GM19035 (cell line): ENCODE results near the gene CATSPERB.
"Not testable (repeated sequence)": the region's sequence is repeated elsewhere in the genome, so short reads cannot be mapped to it uniquely, and the experiment has no call there.

Source experiments
- ATAC-seq: cut with Tn5 transposase; IDR thresholded peaks from one replicate; pipeline ENCODE4 v1.9.1; 2021; ENCODE audit not compliant: unreplicated experiment

Gene CATSPERB

GRCh38 chr14:91732859-91733477 is 1.1 kb upstream of the CATSPERB start:
- ATAC-seq, result no peak

GRCh38 chr14:91732439-91732838 is 553 bp upstream of the CATSPERB start:
- no peak for ATAC-seq

DNA sequence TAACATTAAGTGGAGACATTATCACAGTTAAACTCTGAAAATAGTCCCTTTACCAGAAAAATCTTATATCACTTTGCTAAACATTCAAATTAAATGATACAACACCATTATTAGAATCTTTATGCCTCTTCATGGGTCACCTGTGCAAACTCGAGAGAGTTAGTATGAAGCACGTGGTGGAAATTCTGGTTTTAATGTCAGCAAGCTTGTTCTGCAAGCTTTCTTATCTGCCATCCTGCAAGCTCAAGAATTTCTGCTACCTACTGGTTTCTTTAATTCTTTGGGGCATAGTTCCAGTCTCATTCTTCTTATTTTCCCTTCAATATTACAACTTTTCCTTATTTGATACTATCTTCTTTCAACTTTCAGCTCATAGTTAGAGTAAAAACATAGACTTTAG is 868 bp downstream of the CATSPERB start:
- no peak for ATAC-seq

GRCh38 chr14:91729756-91730155 is 2.1 kb downstream of the CATSPERB start:
- no peak for ATAC-seq

DNA sequence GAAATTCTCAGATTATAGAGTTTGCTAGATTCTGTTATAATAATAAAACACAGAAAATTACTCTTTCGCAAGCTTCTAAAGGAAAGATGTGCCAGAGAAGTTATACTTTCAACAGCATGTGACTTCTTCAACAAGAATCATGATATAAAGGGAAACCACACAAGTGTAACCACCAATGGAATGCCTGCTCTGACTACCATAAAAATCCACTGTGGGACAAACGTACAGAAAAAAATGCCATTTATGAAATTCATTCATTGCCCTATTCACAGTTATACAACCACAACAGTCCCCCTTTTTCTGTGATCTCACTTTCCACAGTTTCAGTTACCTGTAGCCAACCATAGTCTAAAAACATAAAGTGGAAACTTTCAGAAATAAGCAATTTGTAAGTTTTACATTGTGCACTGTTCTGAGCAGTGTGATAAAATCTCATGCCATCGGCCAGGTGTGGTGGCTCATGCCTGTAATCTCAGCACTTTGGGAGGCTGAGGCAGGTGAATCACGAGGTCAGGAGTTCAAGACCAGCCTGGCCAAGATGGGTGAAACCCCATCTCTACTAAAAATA is 3.2 kb downstream of the CATSPERB start:
- no peak for ATAC-seq

DNA sequence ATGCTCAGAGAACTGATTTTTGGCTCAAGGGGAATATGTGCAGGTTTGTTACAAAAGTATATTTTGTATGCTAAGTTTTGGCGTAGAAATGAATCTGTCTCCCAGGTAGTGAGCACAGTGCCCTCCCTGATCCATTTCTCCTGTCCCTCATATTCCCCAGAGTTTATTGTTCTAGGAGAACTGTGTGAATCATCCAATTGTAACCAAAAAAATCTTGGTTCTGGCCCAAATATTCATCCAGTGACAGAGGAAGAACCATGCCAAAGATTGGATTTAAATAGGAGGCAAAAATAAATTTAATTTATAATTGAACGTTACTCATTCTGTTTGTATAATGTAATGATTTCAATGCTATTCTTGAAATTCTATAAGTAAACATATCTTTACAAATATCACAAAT is 4.8 kb downstream of the CATSPERB start:
- ATAC-seq, result no peak

DNA sequence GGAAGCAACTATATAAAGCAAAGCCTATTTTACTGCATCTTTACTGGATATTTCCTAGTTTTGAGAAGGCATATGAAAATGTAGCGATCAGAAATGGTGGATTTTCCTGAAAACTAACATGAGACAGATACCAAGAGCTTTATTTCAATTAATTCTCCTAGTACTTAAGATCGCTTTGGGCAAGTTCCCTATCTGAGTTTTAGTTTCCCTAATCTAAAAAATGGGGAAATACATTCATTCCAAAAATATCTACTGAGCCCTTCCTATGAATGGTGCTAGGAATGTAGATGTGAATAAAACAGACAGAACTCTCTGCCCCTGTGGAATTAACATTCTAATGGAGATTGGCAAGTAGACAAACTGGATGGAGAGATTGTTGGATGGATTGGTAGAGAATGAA is 8.4 kb downstream of the CATSPERB start:
- ATAC-seq, result no peak

DNA sequence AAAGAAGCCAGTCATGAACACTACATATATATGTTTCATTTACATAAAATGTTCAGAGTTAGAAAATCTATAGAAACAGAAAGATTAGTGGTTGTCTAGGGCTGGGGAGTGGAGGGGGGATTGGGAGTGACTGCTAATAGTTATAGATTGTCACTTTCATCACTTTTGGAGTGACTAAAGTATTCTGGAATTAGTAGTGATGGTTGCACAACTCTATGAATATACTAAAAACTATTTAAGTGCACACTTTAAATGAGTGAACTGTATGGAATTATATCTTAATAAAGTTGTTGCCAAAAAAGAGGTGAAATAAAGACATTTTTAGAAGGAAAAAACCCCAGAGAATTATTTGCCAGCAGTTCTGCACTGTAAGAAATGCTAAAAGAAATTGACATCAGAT is 9.5 kb downstream of the CATSPERB start:
- no peak for ATAC-seq

GRCh38 chr14:91719839-91720238 is 12.0 kb downstream of the CATSPERB start:
- no peak for ATAC-seq

DNA sequence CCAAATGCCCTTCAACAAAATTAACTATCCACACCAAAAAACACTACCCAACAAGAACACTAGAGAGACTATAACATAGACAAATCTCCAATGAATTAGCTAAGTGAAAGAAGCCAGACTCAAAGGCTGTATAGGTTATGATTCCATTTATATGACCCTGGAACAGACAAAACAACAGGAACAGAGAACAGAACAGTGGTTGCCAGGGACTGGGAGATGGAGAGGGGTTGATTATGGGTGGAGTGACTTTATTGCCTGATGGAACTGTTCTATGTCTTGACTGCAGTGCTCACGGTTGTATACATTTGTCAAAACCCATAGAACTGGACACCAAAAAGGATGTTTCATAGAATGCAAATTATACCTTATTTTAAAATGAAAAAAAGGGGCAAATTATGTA is 14.9 kb downstream of the CATSPERB start:
- no peak for ATAC-seq

DNA sequence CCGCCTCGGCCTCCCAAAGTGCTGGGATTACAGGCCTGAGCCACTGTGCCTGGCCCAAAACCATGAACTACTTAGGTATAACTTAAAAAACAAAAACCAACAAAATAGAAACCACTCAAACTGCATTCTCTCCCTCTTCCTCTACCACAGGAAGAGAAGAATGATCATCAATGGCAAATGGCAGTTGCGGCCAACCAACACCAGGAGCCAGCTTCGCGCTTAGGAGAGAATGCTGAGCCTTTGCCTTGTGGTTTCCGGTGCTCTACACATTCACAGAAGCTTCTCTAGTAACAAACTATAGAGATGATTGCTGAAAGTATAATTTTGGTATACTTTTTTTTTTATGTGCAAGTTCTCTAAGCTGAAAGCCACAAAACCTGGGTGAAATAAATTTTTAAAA is 17.1 kb downstream of the CATSPERB start:
- ATAC-seq, result no peak

- ATAC-seq, result no peak
Measured at GRCh38 chr14:91708795-91709194, 23.1 kb downstream of the CATSPERB start.

DNA sequence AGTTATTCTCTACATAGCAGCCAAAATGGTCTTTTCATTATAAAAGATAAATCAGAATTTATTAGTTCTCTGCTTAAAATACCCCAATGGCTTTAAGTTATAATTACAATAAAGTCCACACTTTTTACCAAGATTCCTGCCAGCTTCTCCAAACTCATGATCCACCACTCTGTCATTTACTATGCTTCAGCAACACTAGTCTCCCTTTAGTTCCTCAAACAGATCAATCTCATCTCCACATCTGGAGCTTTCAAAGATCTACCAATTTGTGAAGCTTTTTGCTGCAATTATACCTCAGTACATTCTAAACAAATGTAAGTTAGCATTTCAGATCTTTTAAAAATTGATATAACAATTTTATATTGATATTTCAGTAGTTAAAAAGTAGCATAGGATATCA is 24.9 kb downstream of the CATSPERB start:
- no peak for ATAC-seq

- ATAC-seq, result no peak
Measured at GRCh38 chr14:91694643-91695042, 37.2 kb downstream of the CATSPERB start.

DNA sequence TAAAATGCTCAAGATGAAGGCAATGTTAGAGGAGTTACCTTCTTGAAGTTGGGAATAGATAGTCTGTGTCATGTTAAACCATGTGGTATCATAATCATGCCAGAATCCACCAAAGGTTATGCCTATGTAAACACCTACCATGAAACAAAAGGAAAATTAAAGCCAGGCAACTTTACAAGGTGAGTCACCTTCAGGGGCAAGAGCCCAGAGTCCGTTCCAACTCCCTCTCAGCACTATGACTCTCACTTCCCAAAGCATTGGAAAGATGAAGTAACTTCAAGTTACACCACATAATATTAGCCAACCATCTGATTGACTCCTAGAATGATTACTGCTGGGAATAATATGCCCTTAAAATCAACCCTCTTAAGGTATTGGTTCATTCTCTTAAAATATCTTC is 38.5 kb downstream of the CATSPERB start:
- no peak for ATAC-seq

DNA sequence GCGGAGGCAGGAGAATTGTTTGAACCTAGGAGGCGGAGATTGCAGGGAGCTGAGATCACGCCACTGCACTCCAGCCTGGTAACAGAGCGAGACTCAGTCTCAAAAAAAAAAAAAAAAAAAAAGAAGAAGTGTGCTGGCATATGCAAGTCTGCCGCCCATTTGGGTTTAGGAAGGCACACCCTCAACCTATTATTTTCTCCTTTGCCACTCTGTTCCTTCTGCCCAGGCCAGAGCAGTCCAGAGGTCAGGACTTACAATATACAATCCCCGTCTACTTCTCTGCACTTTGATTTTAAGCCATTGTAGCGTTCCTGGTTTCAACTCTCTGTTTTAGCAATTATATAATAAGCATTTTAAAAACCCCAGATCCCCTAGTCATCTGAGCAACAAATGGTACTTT is 39.8 kb downstream of the CATSPERB start:
- ATAC-seq, result no peak

DNA sequence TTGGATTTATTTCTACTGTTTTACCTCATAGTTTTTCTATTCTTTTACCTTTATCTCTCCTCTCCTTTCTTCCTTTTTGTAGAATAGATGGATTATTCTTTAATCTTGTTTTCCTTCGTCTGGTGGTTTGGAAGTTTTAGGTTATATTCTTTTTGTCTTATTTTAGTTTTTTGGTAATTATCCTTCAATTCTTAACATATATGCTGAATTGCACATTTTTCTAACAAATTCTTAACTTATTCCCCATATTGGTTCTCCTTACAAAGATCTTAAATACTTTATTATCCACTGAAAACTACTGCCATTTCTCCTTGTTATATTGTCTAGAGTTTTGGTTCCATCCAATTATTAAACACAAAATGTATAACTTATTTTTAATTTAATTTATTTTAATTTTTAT is 42.3 kb downstream of the CATSPERB start:
- no peak for ATAC-seq

DNA sequence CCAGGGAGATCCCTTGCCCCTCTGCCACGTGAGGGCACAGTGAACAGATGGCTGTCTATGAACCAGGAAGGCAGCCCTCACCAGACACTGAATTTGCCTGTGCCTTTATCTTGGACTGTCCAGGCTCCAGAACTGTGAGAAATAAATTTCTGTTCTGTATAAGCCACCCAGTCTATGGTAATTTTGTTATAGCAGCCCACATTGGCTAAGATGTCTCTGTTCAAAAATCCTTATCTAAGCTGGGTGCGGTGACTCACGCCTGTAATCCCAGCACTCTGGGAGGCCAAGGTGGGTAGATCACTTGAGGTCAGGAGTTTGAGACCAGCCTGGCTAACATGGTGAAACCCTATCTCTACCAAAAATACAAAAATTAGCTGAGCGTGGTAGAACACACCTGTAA is 44.5 kb downstream of the CATSPERB start:
- ATAC-seq, result not testable (repeated sequence)

- ATAC-seq, result no peak
Measured at GRCh38 chr14:91685600-91685999, 46.3 kb downstream of the CATSPERB start.

GRCh38 chr14:91681893-91682563 is 49.9 kb downstream of the CATSPERB start:
- no peak for ATAC-seq

GRCh38 chr14:91681118-91681517 is 50.8 kb downstream of the CATSPERB start:
- ATAC-seq, result no peak

DNA sequence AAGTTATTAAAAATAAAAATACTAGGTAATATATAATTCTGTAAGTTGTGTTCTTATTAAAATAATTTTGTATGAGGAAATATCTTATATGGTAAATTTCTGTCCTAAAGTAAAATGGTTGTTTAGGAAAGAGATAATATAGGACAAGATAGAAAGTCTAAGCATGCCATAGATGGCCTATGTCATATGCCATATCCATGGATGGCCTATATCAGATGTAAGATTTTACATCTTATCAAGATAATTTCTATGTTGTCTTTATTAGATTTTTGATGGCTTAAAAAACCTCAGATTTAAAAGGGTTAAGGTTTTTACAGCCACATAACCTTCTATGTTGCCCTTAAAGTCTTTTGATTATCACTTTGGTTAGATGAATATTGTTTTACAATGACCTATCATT is 52.6 kb downstream of the CATSPERB start:
- ATAC-seq, result no peak

DNA sequence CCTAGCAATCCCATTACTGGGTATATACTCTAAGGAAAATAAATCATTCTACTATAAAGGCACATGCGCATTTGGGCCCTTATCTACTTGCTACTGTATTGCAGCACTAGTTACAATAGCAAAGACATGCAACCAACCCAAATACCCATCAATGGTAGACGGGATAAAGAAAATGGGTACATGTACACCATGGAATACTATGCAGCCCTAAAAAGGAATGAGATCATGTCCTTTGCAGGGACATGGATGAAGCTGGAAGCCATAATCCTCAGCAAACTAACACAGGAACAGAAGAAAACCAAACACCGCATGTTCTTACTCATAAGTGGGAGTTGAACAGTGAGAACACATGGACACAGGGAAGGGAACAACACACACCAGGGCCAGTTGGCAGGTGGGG is 54.2 kb downstream of the CATSPERB start:
- ATAC-seq, result not testable (repeated sequence)
